ENCODE data around the gene NET1. TPM values are rescaled to one million over a fixed set of nuclear protein-coding genes. Genes with fewer than 3 reads are reported as not detected.
"Not testable (repeated sequence)": the region's sequence is repeated elsewhere in the genome, so short reads cannot be mapped to it uniquely, and the experiment has no call there.

The NET1 gene
- total RNA-seq, 2 experiments from 2014 or later: 20.8 to 21.3 TPM

GRCh38 chr10:5404208-5405041 lies 7.9 kb upstream of the NET1 start, which contains the start of gene TUBAL3:
Gene TUBAL3 (minus strand): TSS chr10:5404828. CDS start chr10:5404792, 36 bp downstream.
- intact Hi-C loops (cut with micrococcal nuclease): no loop called here
- Mint-ChIP-seq H3K27ac (no peak within 1 kb of the TSS), H3K36me3 (ENCODE audit: low read depth) (no peaks in the 10 kb centered on the region), H3K9me3 (no peaks in the 10 kb centered on the region), H3K4me1 (ENCODE audit: low read depth) (no peaks in the 10 kb centered on the region), H3K4me3 (no peak within 1 kb of the TSS), H3K27me3 (ENCODE audit: low read depth) (peaks cover 4% of the 10 kb centered on the region)
- CTCF ChIA-PET: interaction anchor here (1.0 to 1.4 kb wide), 4 partner anchors 30 to 555 kb away, joined by 3 to 4 read pairs (median 4); no protein-coding TSS in a partner anchor
- no peak for DNase-seq

- intact Hi-C loops (cut with micrococcal nuclease): no loop called here
- peaks cover 9% of the 10 kb centered on the region for H3K27me3 Mint-ChIP-seq (ENCODE audit: low read depth)
- H3K4me1 Mint-ChIP-seq (ENCODE audit: low read depth): no peaks in the 10 kb centered on the region
- H3K9me3 Mint-ChIP-seq: no peaks in the 10 kb centered on the region
- DNase-seq: no peak
- H3K4me3 Mint-ChIP-seq: no peak overlapping the region
- H3K36me3 Mint-ChIP-seq (ENCODE audit: low read depth): no peaks in the 10 kb centered on the region
- no peak overlapping the region for H3K27ac Mint-ChIP-seq
- CTCF ChIA-PET: no interaction called here
These were observed 5.4 kb upstream of the NET1 start for GRCh38 chr10:5406918-5407317.

- intact Hi-C loops (cut with micrococcal nuclease); H3K27ac Mint-ChIP-seq; H3K9me3 Mint-ChIP-seq; H3K4me1 Mint-ChIP-seq (ENCODE audit: low read depth); DNase-seq; H3K27me3 Mint-ChIP-seq (ENCODE audit: low read depth); H3K36me3 Mint-ChIP-seq (ENCODE audit: low read depth); H3K4me3 Mint-ChIP-seq: not testable (repeated sequence)
- CTCF ChIA-PET: interaction anchor here (1.3 kb wide), 1 partner anchor 23 kb away, joined by 3 read pairs; no protein-coding TSS in a partner anchor
These were observed 1.6 kb upstream of the NET1 start for GRCh38 chr10:5410787-5411186.

- H3K9me3 Mint-ChIP-seq: no peaks in the 10 kb centered on the region
- H3K27ac Mint-ChIP-seq: no peak overlapping the region
- no peak for DNase-seq
- no peak overlapping the region for H3K4me3 Mint-ChIP-seq
- H3K27me3 Mint-ChIP-seq (ENCODE audit: low read depth): peaks cover 9% of the 10 kb centered on the region
- intact Hi-C loops (cut with micrococcal nuclease): no loop called here
- no peaks in the 10 kb centered on the region for H3K36me3 Mint-ChIP-seq (ENCODE audit: low read depth)
- H3K4me1 Mint-ChIP-seq (ENCODE audit: low read depth): no peaks in the 10 kb centered on the region
- CTCF ChIA-PET: interaction anchor here (1.3 kb wide), 1 partner anchor 22 kb away, joined by 3 read pairs; no protein-coding TSS in a partner anchor
These were observed 448 bp upstream of the NET1 start for GRCh38 chr10:5411941-5412276.

GRCh38 chr10:5413012-5413938 lies 918 bp downstream of the NET1 start:
- H3K27ac Mint-ChIP-seq: no peak overlapping the region
- DNase-seq: peak; percentile 16
- peaks cover 1% of the 10 kb centered on the region for H3K9me3 Mint-ChIP-seq
- CTCF ChIA-PET: interaction anchor here (0.7 to 1.4 kb wide), 2 partner anchors 20 to 217 kb away, joined by 3 to 4 read pairs; no protein-coding TSS in a partner anchor
- no peaks in the 10 kb centered on the region for H3K4me1 Mint-ChIP-seq (ENCODE audit: low read depth)
- H3K27me3 Mint-ChIP-seq (ENCODE audit: low read depth): peaks cover 9% of the 10 kb centered on the region
- H3K36me3 Mint-ChIP-seq (ENCODE audit: low read depth): no peaks in the 10 kb centered on the region
- intact Hi-C loops (cut with micrococcal nuclease): no loop called here
- H3K4me3 Mint-ChIP-seq: no peak overlapping the region

GRCh38 chr10:5416981-5417380 lies 4.6 kb downstream of the NET1 start:
- Mint-ChIP-seq H3K4me3 (no peak overlapping the region), H3K27me3 (ENCODE audit: low read depth) (no peaks in the 10 kb centered on the region), H3K36me3 (ENCODE audit: low read depth) (peaks cover 4% of the 10 kb centered on the region), H3K4me1 (ENCODE audit: low read depth) (no peaks in the 10 kb centered on the region), H3K27ac (no peak overlapping the region), H3K9me3 (peaks cover 16% of the 10 kb centered on the region)
- intact Hi-C loops (cut with micrococcal nuclease): no loop called here
- CTCF ChIA-PET: no interaction called here
- no peak for DNase-seq

GRCh38 chr10:5418584-5418983 lies 6.2 kb downstream of the NET1 start:
- CTCF ChIA-PET: interaction anchor here (1.2 kb wide), 1 partner anchor 569 kb away, joined by 3 read pairs; no protein-coding TSS in a partner anchor
- peaks cover 4% of the 10 kb centered on the region for H3K36me3 Mint-ChIP-seq (ENCODE audit: low read depth)
- H3K27me3 Mint-ChIP-seq (ENCODE audit: low read depth): no peaks in the 10 kb centered on the region
- H3K4me3 Mint-ChIP-seq: no peak overlapping the region
- no peak for DNase-seq
- no peaks in the 10 kb centered on the region for H3K4me1 Mint-ChIP-seq (ENCODE audit: low read depth)
- intact Hi-C loops (cut with micrococcal nuclease): no loop called here
- H3K27ac Mint-ChIP-seq: no peak overlapping the region
- peaks cover 16% of the 10 kb centered on the region for H3K9me3 Mint-ChIP-seq

GRCh38 chr10:5419466-5420094 lies 7.2 kb downstream of the NET1 start:
- no peaks in the 10 kb centered on the region for H3K4me1 Mint-ChIP-seq (ENCODE audit: low read depth)
- peaks cover 16% of the 10 kb centered on the region for H3K9me3 Mint-ChIP-seq
- H3K27me3 Mint-ChIP-seq (ENCODE audit: low read depth): no peaks in the 10 kb centered on the region
- no peak overlapping the region for H3K27ac Mint-ChIP-seq
- intact Hi-C loops (cut with micrococcal nuclease): no loop called here
- CTCF ChIA-PET: interaction anchor here (1.2 kb wide), 1 partner anchor 570 kb away, joined by 3 read pairs; no protein-coding TSS in a partner anchor
- no peak for DNase-seq
- peaks cover 4% of the 10 kb centered on the region for H3K36me3 Mint-ChIP-seq (ENCODE audit: low read depth)
- H3K4me3 Mint-ChIP-seq: no peak overlapping the region

GRCh38 chr10:5423771-5424170 lies 11.4 kb downstream of the NET1 start:
- Mint-ChIP-seq H3K9me3 (peaks cover 9% of the 10 kb centered on the region), H3K27ac (no peak overlapping the region), H3K4me1 (ENCODE audit: low read depth) (peaks cover 6% of the 10 kb centered on the region), H3K4me3 (no peak overlapping the region), H3K36me3 (ENCODE audit: low read depth) (peaks cover 11% of the 10 kb centered on the region), H3K27me3 (ENCODE audit: low read depth) (no peaks in the 10 kb centered on the region)
- CTCF ChIA-PET: interaction anchor here (0.8 to 2.4 kb wide), 4 partner anchors 10 to 200 kb away, joined by 3 to 11 read pairs (median 6); no protein-coding TSS in a partner anchor
- DNase-seq: no peak
- intact Hi-C loops (cut with micrococcal nuclease): no loop called here

GRCh38 chr10:5424751-5425150 lies 12.4 kb downstream of the NET1 start:
- no peak overlapping the region for H3K4me3 Mint-ChIP-seq
- intact Hi-C loops (cut with micrococcal nuclease): no loop called here

GRCh38 chr10:5428133-5428532 lies 15.8 kb downstream of the NET1 start:
- Mint-ChIP-seq H3K36me3 (ENCODE audit: low read depth) (peaks cover 21% of the 10 kb centered on the region), H3K27me3 (ENCODE audit: low read depth) (no peaks in the 10 kb centered on the region), H3K4me1 (ENCODE audit: low read depth) (peaks cover 6% of the 10 kb centered on the region), H3K9me3 (no peaks in the 10 kb centered on the region), H3K4me3 (no peak overlapping the region), H3K27ac (no peak overlapping the region)
- intact Hi-C loops (cut with micrococcal nuclease): no loop called here
- CTCF ChIA-PET: interaction anchor here (1.0 kb wide), 1 partner anchor 34 kb away, joined by 3 read pairs; no protein-coding TSS in a partner anchor
- DNase-seq: no peak

More at GRCh38 chr10:5424751-5425150, 12.4 kb downstream of the NET1 start:
- Mint-ChIP-seq H3K4me1 (ENCODE audit: low read depth) (peaks cover 6% of the 10 kb centered on the region), H3K27me3 (ENCODE audit: low read depth) (no peaks in the 10 kb centered on the region), H3K9me3 (peaks cover 3% of the 10 kb centered on the region), H3K27ac (no peak overlapping the region), H3K36me3 (ENCODE audit: low read depth) (peaks cover 11% of the 10 kb centered on the region)
- no peak for DNase-seq
- CTCF ChIA-PET: interaction anchor here (0.6 to 2.4 kb wide), 6 partner anchors 9 to 610 kb away, joined by 3 to 11 read pairs (median 4); no protein-coding TSS in a partner anchor

Measured in activated naive CD4-positive, alpha-beta T cell treated with anti-CD3 and anti-CD28 coated beads for 36 hours (primary cell).